HG03097 (cell line): Measurements from ENCODE around the gene BAIAP2L1.
"Not testable (repeated sequence)": the region's sequence is repeated elsewhere in the genome, so short reads cannot be mapped to it uniquely, and the experiment has no call there.

ENCODE experiments used
- ATAC-seq: cut with Tn5 transposase; IDR thresholded peaks from one replicate; pipeline ENCODE4 v1.9.1; 2021; ENCODE audit not compliant: unreplicated experiment, low FRiP score

Gene BAIAP2L1

GRCh38 chr7:98324782-98325181 is 76.1 kb downstream of the BAIAP2L1 start:
- no peak for ATAC-seq

- no peak for ATAC-seq
Measured at GRCh38 chr7:98323597-98324322, 77.1 kb downstream of the BAIAP2L1 start.

GRCh38 chr7:98322331-98323270 is 78.3 kb downstream of the BAIAP2L1 start:
- no peak for ATAC-seq

GRCh38 chr7:98321301-98321700 is 79.6 kb downstream of the BAIAP2L1 start:
- ATAC-seq, result no peak

GRCh38 chr7:98319176-98319575 is 81.7 kb downstream of the BAIAP2L1 start:
- no peak for ATAC-seq

GRCh38 chr7:98317366-98318040 is 83.4 kb downstream of the BAIAP2L1 start:
- no peak for ATAC-seq

GRCh38 chr7:98315994-98316527 is 84.8 kb downstream of the BAIAP2L1 start:
- not testable (repeated sequence) for ATAC-seq

GRCh38 chr7:98315318-98315993 is 85.4 kb downstream of the BAIAP2L1 start:
- no peak for ATAC-seq

GRCh38 chr7:98314469-98314868 is 86.4 kb downstream of the BAIAP2L1 start:
- no peak for ATAC-seq

- ATAC-seq, result no peak
Measured at GRCh38 chr7:98312201-98312600, 88.7 kb downstream of the BAIAP2L1 start.

GRCh38 chr7:98309566-98309965 is 91.3 kb downstream of the BAIAP2L1 start:
- no peak for ATAC-seq

GRCh38 chr7:98307971-98308466 is 92.9 kb downstream of the BAIAP2L1 start:
- ATAC-seq, result no peak

- no peak for ATAC-seq
Measured at GRCh38 chr7:98305951-98306535, 94.8 kb downstream of the BAIAP2L1 start.

- ATAC-seq, result no peak
Measured at GRCh38 chr7:98303906-98304305, 97.0 kb downstream of the BAIAP2L1 start.

GRCh38 chr7:98303176-98303865 is 97.6 kb downstream of the BAIAP2L1 start:
- ATAC-seq, result no peak

- ATAC-seq, result no peak
Measured at GRCh38 chr7:98301693-98302470, 99.0 kb downstream of the BAIAP2L1 start.

GRCh38 chr7:98300595-98301372 is 100.1 kb downstream of the BAIAP2L1 start:
- no peak for ATAC-seq
